MCF 10A (cell line): ENCODE measurements around the gene ARHGEF4. TPM values are rescaled to one million over a fixed set of nuclear protein-coding genes. Genes with fewer than 3 reads are reported as not detected.

Experiments used
- BruUV-seq: library from RNA; stranded (reverse); fragments of 400-500 nt; replicated peaks from 2 replicates; lab custom pipeline; 2021; lab: Mats Ljungman, UMichigan
- CTCF ChIA-PET: fragments of 300-600 bp; sonication (Branson Sonifier 250); formaldehyde crosslinking; extraction: SDS; loops from one replicate; lab custom pipeline; 2021; ENCODE audit warnings: antibody characterized with exemption, inconsistent platforms; lab: Yijun Ruan, JAX
- POLR2A ChIA-PET: fragments of 300-600, 350-650 bp; sonication (Branson Sonifier 250); formaldehyde crosslinking; extraction: SDS; loops from one replicate; lab custom pipeline; 2020; ENCODE audit warnings: antibody characterized with exemption, inconsistent platforms; lab: Yijun Ruan, JAX
- DNase-seq: peaks from one replicate; pipeline ENCODE4 v3.0.0-alpha.2; 2018; ENCODE audit not compliant: unreplicated experiment
- H3K27ac Mint-ChIP-seq: one replicate; pipeline ENCODE4 v1.8.0; 2022; ENCODE audit warnings: mild to moderate bottlenecking, low read depth, mixed read lengths; ENCODE audit not compliant: unreplicated experiment
- H3K27me3 Mint-ChIP-seq: one replicate; pipeline ENCODE4 v1.8.0; 2022; ENCODE audit warnings: mixed read lengths; ENCODE audit not compliant: insufficient read depth, unreplicated experiment
- H3K36me3 Mint-ChIP-seq: one replicate; pipeline ENCODE4 v1.8.0; 2022; ENCODE audit warnings: mild to moderate bottlenecking, moderate library complexity, mixed read lengths; ENCODE audit not compliant: insufficient read depth, unreplicated experiment
- H3K4me1 Mint-ChIP-seq: one replicate; pipeline ENCODE4 v1.8.0; 2022; ENCODE audit warnings: mixed read lengths; ENCODE audit not compliant: insufficient read depth, unreplicated experiment
- H3K4me3 Mint-ChIP-seq: one replicate; pipeline ENCODE4 v1.8.0; 2022; ENCODE audit warnings: mild to moderate bottlenecking, moderate library complexity, mixed read lengths; ENCODE audit not compliant: unreplicated experiment
- H3K9me3 Mint-ChIP-seq: one replicate; pipeline ENCODE4 v1.8.0; 2022; ENCODE audit warnings: mixed read lengths; ENCODE audit not compliant: unreplicated experiment
- intact Hi-C: fragments of 100-400 bp; cut with micrococcal nuclease; formaldehyde crosslinking; loops from 2 replicates; pipeline ENCODE4 v1.14.1; 2022
- total RNA-seq: library from RNA; stranded (reverse); gene quantifications from 2 replicates; pipeline ENCODE4 v1.2.3, GENCODE V29; 2022
- TF ChIP-seq, protein P1 (sequence below): fragments of 200-600 bp; IDR thresholded peaks from one replicate; pipeline ENCODE4 v1.8.0; 2022; ENCODE audit warnings: antibody characterized with exemption, mild to moderate bottlenecking; ENCODE audit not compliant: unreplicated experiment

The ARHGEF4 gene
- total RNA-seq, 1 experiment from 2014 or later, result 52.0 TPM

DNA sequence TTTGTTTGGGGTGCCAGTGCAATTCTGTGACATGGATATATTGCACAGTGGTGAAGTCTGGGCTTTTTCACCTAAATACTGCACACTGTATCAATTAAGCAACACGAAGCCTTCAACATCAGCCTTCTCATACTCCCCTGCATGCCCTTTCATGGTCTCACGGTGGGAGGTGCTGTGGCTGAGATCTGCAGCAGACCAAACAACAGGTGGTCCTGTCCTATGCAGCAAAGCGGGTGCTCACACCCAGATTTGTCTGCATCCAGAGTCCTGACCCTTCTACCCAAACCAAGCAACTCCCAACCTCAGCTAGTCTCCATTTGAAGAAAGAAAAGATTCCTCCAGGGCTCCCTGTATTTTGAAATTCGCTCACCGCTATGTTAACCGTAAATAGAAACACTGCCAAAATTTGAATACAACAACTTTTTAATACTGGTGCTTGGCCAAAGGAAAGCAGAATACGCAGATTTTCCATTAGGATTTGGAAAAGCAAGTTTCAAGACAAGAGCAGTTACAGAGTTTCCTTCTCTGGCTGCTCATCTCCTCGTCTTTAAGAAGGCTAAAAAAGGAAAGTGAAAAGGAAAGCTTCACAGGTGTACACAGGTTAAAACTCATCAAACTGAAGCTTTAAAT is 221.6 kb downstream of the ARHGEF4 start:
- no TSS peak for BruUV-seq
- ChIA-PET POLR2A (interaction anchor here (0.7 to 1.6 kb wide), 2 partner anchors 16 to 36 kb away, joined by 3 to 7 read pairs; no protein-coding TSS in a partner anchor), CTCF (interaction anchor here (0.6 to 1.3 kb wide), 4 partner anchors 8 to 260 kb away, joined by 3 to 6 read pairs (median 4); no protein-coding TSS in a partner anchor)
- TF ChIP-seq, protein P1, sequence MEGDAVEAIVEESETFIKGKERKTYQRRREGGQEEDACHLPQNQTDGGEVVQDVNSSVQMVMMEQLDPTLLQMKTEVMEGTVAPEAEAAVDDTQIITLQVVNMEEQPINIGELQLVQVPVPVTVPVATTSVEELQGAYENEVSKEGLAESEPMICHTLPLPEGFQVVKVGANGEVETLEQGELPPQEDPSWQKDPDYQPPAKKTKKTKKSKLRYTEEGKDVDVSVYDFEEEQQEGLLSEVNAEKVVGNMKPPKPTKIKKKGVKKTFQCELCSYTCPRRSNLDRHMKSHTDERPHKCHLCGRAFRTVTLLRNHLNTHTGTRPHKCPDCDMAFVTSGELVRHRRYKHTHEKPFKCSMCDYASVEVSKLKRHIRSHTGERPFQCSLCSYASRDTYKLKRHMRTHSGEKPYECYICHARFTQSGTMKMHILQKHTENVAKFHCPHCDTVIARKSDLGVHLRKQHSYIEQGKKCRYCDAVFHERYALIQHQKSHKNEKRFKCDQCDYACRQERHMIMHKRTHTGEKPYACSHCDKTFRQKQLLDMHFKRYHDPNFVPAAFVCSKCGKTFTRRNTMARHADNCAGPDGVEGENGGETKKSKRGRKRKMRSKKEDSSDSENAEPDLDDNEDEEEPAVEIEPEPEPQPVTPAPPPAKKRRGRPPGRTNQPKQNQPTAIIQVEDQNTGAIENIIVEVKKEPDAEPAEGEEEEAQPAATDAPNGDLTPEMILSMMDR, result no peak
- Mint-ChIP-seq H3K27ac (no peak overlapping the region), H3K4me1 (peaks cover 13% of the 10 kb centered on the region), H3K36me3 (peaks cover 76% of the 10 kb centered on the region), H3K9me3 (no peaks in the 10 kb centered on the region), H3K4me3 (no peak overlapping the region), H3K27me3 (no peaks in the 10 kb centered on the region)
- DNase-seq, result no peak
- intact Hi-C loops, result no loop called here

DNA sequence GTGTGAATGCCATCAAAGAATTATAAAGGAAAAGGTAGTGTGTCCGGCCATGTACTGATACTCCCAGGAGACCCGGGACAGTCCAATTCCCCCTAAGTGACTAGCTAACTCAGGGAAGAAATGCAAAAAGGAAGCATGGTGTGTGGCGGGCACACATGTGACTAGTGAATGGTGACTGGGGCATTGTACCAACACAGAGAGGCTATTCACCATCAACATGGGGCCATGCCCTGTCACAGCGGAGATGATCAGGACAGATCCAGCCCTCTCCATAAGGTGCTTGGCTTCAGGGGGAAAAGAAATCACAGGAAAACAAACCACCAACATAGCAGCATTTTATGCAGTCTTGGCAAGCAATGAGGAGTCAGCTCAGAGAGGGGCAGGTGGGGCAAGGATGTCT is 222.2 kb downstream of the ARHGEF4 start:
- ChIA-PET CTCF (interaction anchor here (1.3 kb wide), 1 partner anchor 185 kb away, joined by 5 read pairs; no protein-coding TSS in a partner anchor), POLR2A (interaction anchor here (0.7 to 1.6 kb wide), 2 partner anchors 15 to 36 kb away, joined by 3 to 7 read pairs; no protein-coding TSS in a partner anchor)
- intact Hi-C loops, result no loop called here
- TF ChIP-seq, protein P1, result no peak
- Mint-ChIP-seq H3K36me3 (peaks cover 76% of the 10 kb centered on the region), H3K9me3 (no peaks in the 10 kb centered on the region), H3K27me3 (no peaks in the 10 kb centered on the region), H3K4me3 (no peak overlapping the region), H3K4me1 (peaks cover 13% of the 10 kb centered on the region), H3K27ac (peak overlapping the region; percentile 32)
- DNase-seq, result no peak
- BruUV-seq, result no TSS peak

DNA sequence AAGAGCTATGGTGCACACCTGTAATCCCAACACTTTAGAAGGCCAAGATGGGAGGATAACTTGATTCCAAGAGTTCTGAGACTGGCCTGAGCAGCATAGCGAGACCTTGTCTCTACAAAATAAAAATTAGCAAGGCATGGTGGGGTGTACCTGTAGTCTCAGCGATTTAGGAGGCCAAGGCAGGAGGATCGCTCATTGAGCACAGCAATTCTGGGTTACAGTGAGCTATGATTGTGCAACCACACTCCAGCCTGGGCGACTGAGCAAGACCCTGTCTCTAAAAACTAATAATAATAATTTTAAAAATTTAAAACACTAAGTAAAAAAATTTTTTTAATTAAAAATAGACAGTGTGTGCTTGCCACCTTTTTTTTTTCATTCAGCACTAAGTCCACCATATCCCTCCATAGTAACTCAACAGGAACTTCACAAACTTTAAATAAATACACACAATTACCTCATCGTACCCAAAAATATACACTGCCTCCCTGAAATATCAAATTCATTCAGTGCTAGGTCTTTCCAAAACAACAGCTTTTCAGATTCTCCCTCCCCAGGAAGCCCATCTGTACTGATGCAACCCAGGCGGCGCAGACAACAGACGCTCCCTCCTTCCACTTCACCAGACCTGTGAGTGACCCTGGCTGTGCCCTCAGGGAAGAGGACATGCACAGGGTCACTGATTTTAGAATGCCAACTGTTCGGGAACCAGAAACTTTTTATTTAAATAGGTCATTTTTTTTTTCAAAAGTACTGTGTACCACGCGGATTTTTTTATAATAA is 227.0 kb downstream of the ARHGEF4 start:
- intact Hi-C loops, result no loop called here

More for the DNA sequence above, 227.0 kb downstream of the ARHGEF4 start:
- POLR2A ChIA-PET, result no interaction called here
- Mint-ChIP-seq H3K27me3 (no peaks in the 10 kb centered on the region), H3K27ac (no peak overlapping the region), H3K9me3 (no peaks in the 10 kb centered on the region), H3K4me1 (peaks cover 7% of the 10 kb centered on the region), H3K36me3 (peaks cover 65% of the 10 kb centered on the region), H3K4me3 (no peak overlapping the region)
- no peak for DNase-seq
- CTCF ChIA-PET, result interaction anchor here (0.5 to 1.0 kb wide), 3 partner anchors 9 to 163 kb away, joined by 3 to 4 read pairs (median 4); no protein-coding TSS in a partner anchor
- TF ChIP-seq, protein P1, result no peak
- BruUV-seq, result no TSS peak
